Endothelial cell of umbilical vein (primary cell): Measurements from ENCODE around the gene TRIM69. TPM values are rescaled to one million over a fixed set of nuclear protein-coding genes. Genes with fewer than 3 reads are reported as not detected.

Experiments used
- BruUV-seq: library from RNA; stranded (reverse); fragments of 400-500 nt; replicated peaks from 2 replicates; lab custom pipeline; 2021; lab: Mats Ljungman, UMichigan
- CTCF ChIA-PET: fragments of 300-600, 350-600 bp; sonication (Branson Sonifier 250); formaldehyde crosslinking; loops from one replicate; lab custom pipeline; 2021; ENCODE audit warnings: antibody characterized with exemption, inconsistent platforms; lab: Charles Lee
- POLR2A ChIA-PET: fragments of 300-600, 350-600 bp; sonication (Branson Sonifier 250); formaldehyde crosslinking; loops from one replicate; lab custom pipeline; 2021; ENCODE audit warnings: antibody characterized with exemption, inconsistent platforms; lab: Charles Lee
- DNase-seq: peaks from one replicate; pipeline ENCODE4 v3.0.0-alpha.2; 2011; ENCODE audit warnings: low read depth, low spot score
- FAIRE-seq: peaks from 2 replicates; lab custom pipeline; 2011; peaks lifted over from hg19 to GRCh38; lab: Jason Lieb, UNC
- H2AFZ ChIP-seq: 2 replicates; pipeline ENCODE4 v1.6.0; 2012; ENCODE audit warnings: low read depth, low read length, control low read depth, inconsistent platforms
- H3K27ac ChIP-seq: 2 replicates; pipeline ENCODE4 v1.5.1; 2011; ENCODE audit warnings: low read depth, mild to moderate bottlenecking, control low read depth, low read length, moderate library complexity; ENCODE audit not compliant: insufficient read depth
- H3K27me3 ChIP-seq, 2 experiments: 2 replicates each; pipeline versions ENCODE4 v1.6.0 to v1.6.1; 2011; ENCODE audit warnings: low read length in 2 of 2, mixed read lengths in 1 of 2; ENCODE audit not compliant: control insufficient read depth in 2 of 2, insufficient read depth in 2 of 2
- H3K36me3 ChIP-seq, 2 experiments: 2 replicates in 1 of 2; 3 replicates in 1 of 2; pipeline ENCODE4 v1.5.1; 2011; ENCODE audit warnings: low read length in 2 of 2, mild to moderate bottlenecking in 1 of 2, moderate library complexity in 1 of 2; ENCODE audit not compliant: control insufficient read depth in 2 of 2, insufficient read depth in 2 of 2; ENCODE audit errors: extremely low read depth in 1 of 2
- H3K4me1 ChIP-seq: 3 replicates; pipeline ENCODE4 v1.5.1; 2011; ENCODE audit warnings: mild to moderate bottlenecking, low read length; ENCODE audit not compliant: control insufficient read depth, insufficient read depth; ENCODE audit errors: extremely low read depth
- H3K4me2 ChIP-seq: 2 replicates; pipeline ENCODE4 v1.6.1; 2011; ENCODE audit warnings: low read length, control low read depth, mixed read lengths; ENCODE audit not compliant: insufficient read depth
- H3K4me3 ChIP-seq, 3 experiments: fragments of 200-600 bp in 1 of 3; sonication (generic), shearing (Covaris generic) in 1 of 3; replicated peaks in 1 of 3; 2 replicates each; pipeline ENCODE4 v1.5.1; 2011 to 2016; ENCODE audit warnings: control low read depth in 3 of 3, low read length in 3 of 3, mild to moderate bottlenecking in 2 of 3, inconsistent platforms in 1 of 3, low read depth in 1 of 3, moderate library complexity in 1 of 3; ENCODE audit not compliant: insufficient read depth in 1 of 3
- H3K79me2 ChIP-seq: 2 replicates; pipeline ENCODE4 v1.6.0; 2012; ENCODE audit warnings: low read length, inconsistent platforms; ENCODE audit not compliant: control insufficient read depth, insufficient read depth
- H3K9ac ChIP-seq: replicated peaks from 2 replicates; pipeline ENCODE3; 2011; ENCODE audit warnings: low read length, control low read depth; ENCODE audit not compliant: insufficient read depth; ENCODE audit errors: extremely low read depth
- H3K9me1 ChIP-seq: replicated peaks from 3 replicates; pipeline ENCODE4 v1.6.0; 2011; ENCODE audit warnings: mild to moderate bottlenecking, low read length; ENCODE audit not compliant: control insufficient read depth, insufficient read depth; ENCODE audit errors: extremely low read depth
- H3K9me3 ChIP-seq: replicated peaks from 2 replicates; pipeline ENCODE4 v1.5.1; 2012; ENCODE audit warnings: low read length, inconsistent platforms; ENCODE audit not compliant: control insufficient read depth, insufficient read depth
- H4K20me1 ChIP-seq: replicated peaks from 2 replicates; pipeline ENCODE3; 2011; ENCODE audit warnings: mild to moderate bottlenecking, low read length; ENCODE audit not compliant: control insufficient read depth, insufficient read depth; ENCODE audit errors: extremely low read depth
- EZH2 ChIP-seq: IDR thresholded peaks from 2 replicates; pipeline ENCODE4 v1.6.1; 2012; ENCODE audit warnings: borderline replicate concordance, low read depth, mild to moderate bottlenecking, moderate library complexity, low read length, inconsistent platforms; ENCODE audit not compliant: severe bottlenecking
- FOS ChIP-seq: IDR thresholded peaks from 2 replicates; pipeline ENCODE4 v1.6.1; 2011; ENCODE audit warnings: mild to moderate bottlenecking, low read length, moderate library complexity, borderline replicate concordance; ENCODE audit not compliant: insufficient read depth
- GATA2 ChIP-seq: IDR thresholded peaks from 2 replicates; pipeline ENCODE4 v1.7.0; 2011; ENCODE audit warnings: low read depth, mild to moderate bottlenecking, moderate library complexity, mixed read lengths, low read length; ENCODE audit not compliant: insufficient read length, insufficient read depth
- JUN ChIP-seq: IDR thresholded peaks from 2 replicates; pipeline ENCODE4 v1.6.1; 2011; ENCODE audit warnings: borderline replicate concordance, low read depth; ENCODE audit not compliant: insufficient read length, insufficient read depth
- MYC ChIP-seq: IDR thresholded peaks from one replicate; pipeline ENCODE4 v1.6.1; 2011; ENCODE audit warnings: mild to moderate bottlenecking, low read depth, low read length
- POLR2A ChIP-seq: IDR thresholded peaks from 2 replicates; pipeline ENCODE4 v1.6.1; 2012; ENCODE audit warnings: low read depth, mild to moderate bottlenecking, control low read depth, low read length
- POLR2AphosphoS5 ChIP-seq: IDR thresholded peaks from 2 replicates; pipeline ENCODE4 v1.6.1; 2012; ENCODE audit warnings: low read depth, mild to moderate bottlenecking, control low read depth, low read length, moderate library complexity; ENCODE audit not compliant: insufficient read depth
- dilution Hi-C: fragments of 300-500 bp; cut with MboI; formaldehyde crosslinking; loops from one replicate; pipeline ENCODE4 v1.15.0; 2019; ENCODE audit warnings: low sequenced_read_pairs; ENCODE audit not compliant: extremely low pct_ligation_motif_present
- intact Hi-C: fragments of 100-400 bp; cut with micrococcal nuclease; formaldehyde crosslinking; loops from one replicate; pipeline ENCODE4 v1.10.0; 2022
- polyA plus RNA-seq, 4 experiments: library from polyadenylated mRNA; depleted of rRNA in 3 of 4; stranded (reverse) in 3 of 4; unstranded in 1 of 4; fragments of >200 nt; gene quantifications; 2 replicates each; pipeline versions ENCODE4 v1.2.1 to v1.2.3, GENCODE V29; 2011 to 2012; ENCODE audit warnings: missing spikeins in 1 of 4
- total RNA-seq: library from RNA; stranded (reverse); gene quantifications from 2 replicates; pipeline ENCODE4 v1.2.3, GENCODE V29; 2021
- TF ChIP-seq, protein P1 (sequence below), 2 donors: IDR thresholded peaks; 1 replicate in 1 of 2; 2 replicates in 1 of 2; pipeline ENCODE4 v1.5.1; 2011; ENCODE audit warnings: low read length in 2 of 2, mild to moderate bottlenecking in 2 of 2, moderate library complexity in 2 of 2, control low read depth in 1 of 2, inconsistent platforms in 1 of 2, low read depth in 1 of 2; ENCODE audit not compliant: insufficient read depth in 1 of 2; ENCODE audit errors: extremely low read depth in 1 of 2
- TF ChIP-seq, protein P2 (sequence below): IDR thresholded peaks from 2 replicates; pipeline ENCODE4 v1.6.1; 2011; ENCODE audit not compliant: insufficient read depth, insufficient read length

TRIM69 gene
- total and polyA plus RNA-seq, 2 donors (not counting 3 experiments of a cell fraction or from before 2014, with no cell fraction given), result 4.8 to 13.0 TPM

DNA sequence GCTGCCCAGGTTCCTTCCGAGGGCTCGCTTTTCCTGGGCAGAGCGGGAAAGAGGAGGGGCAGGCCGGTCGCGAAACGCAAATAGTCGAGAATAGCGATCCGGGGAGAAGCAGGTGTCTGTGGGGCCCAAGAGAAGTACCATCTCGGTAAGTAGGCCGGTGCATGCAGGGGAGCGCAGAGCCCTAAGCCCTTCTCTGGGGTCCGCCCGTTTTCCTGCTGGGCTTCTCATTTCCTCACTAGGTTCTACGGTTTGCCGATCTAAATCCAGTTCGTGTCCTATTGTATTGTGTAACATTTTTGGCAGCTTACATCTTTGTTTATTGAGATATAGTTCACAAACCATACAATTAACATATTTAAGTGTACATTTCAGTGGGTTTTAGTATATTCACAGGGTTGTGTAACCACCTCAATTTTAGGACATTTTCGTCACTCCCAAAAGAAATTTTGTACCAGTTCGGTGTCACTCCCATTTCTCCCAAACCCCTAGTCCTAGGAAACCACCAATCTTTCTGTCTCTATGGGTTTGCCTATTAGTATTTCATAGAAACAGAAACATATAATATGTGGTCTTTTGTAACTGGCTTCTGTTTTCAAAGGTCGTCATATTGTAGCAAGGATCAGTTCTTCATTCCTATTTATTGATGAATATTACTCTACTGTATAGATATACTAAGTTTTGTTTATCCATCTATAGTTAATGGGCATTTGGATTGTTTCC, 6.8 kb upstream of the TRIM69 start:
- Histone ChIP-seq H3K4me3 (peak overlapping the region; percentile 60 to 75 (median 69)), H3K27ac (peak overlapping the region; percentile 71), H3K4me1 (peaks cover 32% of the 10 kb centered on the region), H3K4me2 (peak overlapping the region; percentile 88), H4K20me1 (no peaks in the 10 kb centered on the region), H3K9me1 (no peaks in the 10 kb centered on the region), H3K9me3 (no peaks in the 10 kb centered on the region), H3K79me2 (no peaks in the 10 kb centered on the region), H3K9ac (peak overlapping the region; percentile 84), H3K36me3 (peaks cover 0 to 2% of the 10 kb centered on the region in 2 experiments), H2AFZ (peak overlapping the region; percentile 74), H3K27me3 (no peaks in the 10 kb centered on the region)
- intact Hi-C loops, result loop anchor here (5.0 kb wide), 1 partner anchor 108 kb away; no protein-coding TSS in a partner anchor
- TF ChIP-seq GATA2 (no peak), EZH2 (no peak), POLR2A (no peak), POLR2AphosphoS5 (no peak), JUN (no peak), FOS (no peak), MYC (no peak)
- TF ChIP-seq, protein P1, sequence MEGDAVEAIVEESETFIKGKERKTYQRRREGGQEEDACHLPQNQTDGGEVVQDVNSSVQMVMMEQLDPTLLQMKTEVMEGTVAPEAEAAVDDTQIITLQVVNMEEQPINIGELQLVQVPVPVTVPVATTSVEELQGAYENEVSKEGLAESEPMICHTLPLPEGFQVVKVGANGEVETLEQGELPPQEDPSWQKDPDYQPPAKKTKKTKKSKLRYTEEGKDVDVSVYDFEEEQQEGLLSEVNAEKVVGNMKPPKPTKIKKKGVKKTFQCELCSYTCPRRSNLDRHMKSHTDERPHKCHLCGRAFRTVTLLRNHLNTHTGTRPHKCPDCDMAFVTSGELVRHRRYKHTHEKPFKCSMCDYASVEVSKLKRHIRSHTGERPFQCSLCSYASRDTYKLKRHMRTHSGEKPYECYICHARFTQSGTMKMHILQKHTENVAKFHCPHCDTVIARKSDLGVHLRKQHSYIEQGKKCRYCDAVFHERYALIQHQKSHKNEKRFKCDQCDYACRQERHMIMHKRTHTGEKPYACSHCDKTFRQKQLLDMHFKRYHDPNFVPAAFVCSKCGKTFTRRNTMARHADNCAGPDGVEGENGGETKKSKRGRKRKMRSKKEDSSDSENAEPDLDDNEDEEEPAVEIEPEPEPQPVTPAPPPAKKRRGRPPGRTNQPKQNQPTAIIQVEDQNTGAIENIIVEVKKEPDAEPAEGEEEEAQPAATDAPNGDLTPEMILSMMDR (IDR thresholded peaks at IDR 0.05; ENCODE audit: extremely low read depth in 1 of 2, insufficient read depth in 1 of 2, low read depth in 1 of 2, low read length in 2 of 2), result no peak
- TF ChIP-seq, protein P2, sequence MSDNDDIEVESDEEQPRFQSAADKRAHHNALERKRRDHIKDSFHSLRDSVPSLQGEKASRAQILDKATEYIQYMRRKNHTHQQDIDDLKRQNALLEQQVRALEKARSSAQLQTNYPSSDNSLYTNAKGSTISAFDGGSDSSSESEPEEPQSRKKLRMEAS, result no peak
- TSS peak; percentile 7 for BruUV-seq
- DNase-seq, result no peak
- peak; percentile 63 for FAIRE-seq
- ChIA-PET CTCF (interaction anchor here (1.0 to 4.3 kb wide), 4 partner anchors 8 to 67 kb away, joined by 3 to 65 read pairs (median 34); partner anchors contain the start of genes B2M, PATL2 and SPG11), POLR2A (interaction anchor here (0.9 to 4.3 kb wide), 5 partner anchors 8 to 66 kb away, joined by 4 to 63 read pairs (median 5); partner anchors contain the start of genes B2M, PATL2 and SPG11)
- dilution Hi-C loops, result loop anchor here (25.0 kb wide), 1 partner anchor 142 kb away; no protein-coding TSS in a partner anchor
